ENCODE data around the gene XKR7. TPM values are rescaled to one million over a fixed set of nuclear protein-coding genes. Genes with fewer than 3 reads are reported as not detected.

Gene XKR7
- total RNA-seq, 3 donors from 2014 or later (not counting 1 experiment from before 2014, with no cell fraction given): not detected

GRCh38 chr20:31987744-31988143 lies 19.8 kb downstream of the XKR7 start:
- H3K4me3 ChIP-seq (ENCODE audit: low read length): no peak overlapping the region
- H3K27me3 Mint-ChIP-seq (ENCODE audit: low read depth in 2 of 2): peaks cover 6 to 9% of the 10 kb centered on the region in 2 donors
- H3K36me3 ChIP-seq (ENCODE audit: control insufficient read depth, insufficient read depth, low read length): no peaks in the 10 kb centered on the region
- DNase-seq: no peak
- ATAC-seq: no peak
- no peaks in the 10 kb centered on the region for H3K4me1 Mint-ChIP-seq
- no peak overlapping the region for H3K27ac Mint-ChIP-seq
- H3K27ac ChIP-seq (ENCODE audit: low read length): no peak overlapping the region
- no peaks in the 10 kb centered on the region for H3K4me1 ChIP-seq (ENCODE audit: control insufficient read depth, insufficient read depth, low read length)
- no peaks in the 10 kb centered on the region for H3K9me3 Mint-ChIP-seq
- no peaks in the 10 kb centered on the region for H3K9me3 ChIP-seq (ENCODE audit: control insufficient read depth, insufficient read depth, low read length)
- TF ChIP-seq CTCF (IDR thresholded peaks at IDR 0.05): no peak
- WGBS (ENCODE audit: insufficient coverage): 67% methylated on average over 1 of the region's 1 CpG
- H3K36me3 Mint-ChIP-seq: no peaks in the 10 kb centered on the region
- intact Hi-C loops (cut with micrococcal nuclease): no loop called here
- H3K4me3 Mint-ChIP-seq: no peak overlapping the region
- H3K27me3 ChIP-seq (ENCODE audit: control insufficient read depth, insufficient read depth, low read length): no peaks in the 10 kb centered on the region

GRCh38 chr20:31988430-31989015 lies 20.6 kb downstream of the XKR7 start:
- no peak overlapping the region for H3K4me3 Mint-ChIP-seq
- H3K27me3 Mint-ChIP-seq (ENCODE audit: low read depth in 2 of 2): peaks cover 7 to 15% of the 10 kb centered on the region in 2 donors
- H3K4me1 Mint-ChIP-seq: no peaks in the 10 kb centered on the region
- intact Hi-C loops (cut with micrococcal nuclease): no loop called here
- Histone ChIP-seq H3K4me1 (ENCODE audit: control insufficient read depth, insufficient read depth, low read length) (no peaks in the 10 kb centered on the region), H3K36me3 (ENCODE audit: control insufficient read depth, insufficient read depth, low read length) (no peaks in the 10 kb centered on the region), H3K27ac (ENCODE audit: low read length) (no peak overlapping the region), H3K4me3 (ENCODE audit: low read length) (no peak overlapping the region), H3K9me3 (ENCODE audit: control insufficient read depth, insufficient read depth, low read length) (no peaks in the 10 kb centered on the region), H3K27me3 (ENCODE audit: control insufficient read depth, insufficient read depth, low read length) (no peaks in the 10 kb centered on the region)
- DNase-seq: no peak
- ATAC-seq: no peak
- H3K27ac Mint-ChIP-seq: no peak overlapping the region
- WGBS (ENCODE audit: insufficient coverage): 86% methylated on average over 5 of the region's 5 CpGs
- H3K36me3 Mint-ChIP-seq: no peaks in the 10 kb centered on the region
- TF ChIP-seq CTCF (IDR thresholded peaks at IDR 0.05): no peak
- H3K9me3 Mint-ChIP-seq: no peaks in the 10 kb centered on the region

GRCh38 chr20:31989030-31989645 lies 21.2 kb downstream of the XKR7 start:
- no peak overlapping the region for H3K27ac Mint-ChIP-seq
- WGBS (ENCODE audit: insufficient coverage): 86% methylated on average over 8 of the region's 8 CpGs
- TF ChIP-seq CTCF (IDR thresholded peaks at IDR 0.05): no peak
- intact Hi-C loops (cut with micrococcal nuclease): no loop called here
- H3K27me3 Mint-ChIP-seq (ENCODE audit: low read depth in 2 of 2): peaks cover 12 to 21% of the 10 kb centered on the region in 2 donors
- H3K36me3 Mint-ChIP-seq: no peaks in the 10 kb centered on the region
- H3K4me3 Mint-ChIP-seq: no peak overlapping the region
- ATAC-seq (no peak), DNase-seq (no peak)
- H3K27ac ChIP-seq (ENCODE audit: low read length): no peak overlapping the region
- H3K27me3 ChIP-seq (ENCODE audit: control insufficient read depth, insufficient read depth, low read length): no peaks in the 10 kb centered on the region
- H3K4me1 Mint-ChIP-seq: no peaks in the 10 kb centered on the region
- H3K4me1 ChIP-seq (ENCODE audit: control insufficient read depth, insufficient read depth, low read length): no peaks in the 10 kb centered on the region
- no peak overlapping the region for H3K4me3 ChIP-seq (ENCODE audit: low read length)
- no peaks in the 10 kb centered on the region for H3K36me3 ChIP-seq (ENCODE audit: control insufficient read depth, insufficient read depth, low read length)
- H3K9me3 Mint-ChIP-seq: no peaks in the 10 kb centered on the region
- H3K9me3 ChIP-seq (ENCODE audit: control insufficient read depth, insufficient read depth, low read length): no peaks in the 10 kb centered on the region
